Adrenal gland (tissue), 12 donors: ENCODE results near the gene MDM4. TPM values are rescaled to one million over a fixed set of nuclear protein-coding genes. Genes with fewer than 3 reads are reported as not detected.

Experiments used
- DNase-seq, 7 donors: peaks; one replicate each; pipeline ENCODE4 v3.0.0-alpha.2; 2019 to 2020
- H3K27ac ChIP-seq, 5 donors: fragments of 200-600 bp; sonication (generic) in 4 of 5; 1 replicate in 3 of 5; 2 replicates in 2 of 5; pipeline versions ENCODE4 v1.5.1 to v1.8.0; 2016 to 2020; ENCODE audit warnings: mild to moderate bottlenecking in 1 of 5
- H3K27me3 ChIP-seq: fragments of 200-600 bp; 2 replicates; pipeline ENCODE4 v1.8.0; 2021
- H3K36me3 ChIP-seq, 2 donors: fragments of 200-600 bp; replicated peaks in 1 of 2; 1 replicate in 1 of 2; 2 replicates in 1 of 2; pipeline versions ENCODE4 v1.5.1 to v1.8.0; 2018 to 2022
- H3K4me1 ChIP-seq, 2 donors: fragments of 200-600 bp; replicated peaks in 1 of 2; 1 replicate in 1 of 2; 2 replicates in 1 of 2; pipeline versions ENCODE4 v1.5.1 to v1.8.0; 2018 to 2021
- H3K4me3 ChIP-seq, 4 donors: fragments of 200-600 bp; sonication (generic) in 3 of 4; one replicate each; pipeline ENCODE4 v1.5.1; 2016 to 2018
- H3K9me3 ChIP-seq, 3 donors: fragments of 200-600 bp; sonication (generic) in 1 of 3; replicated peaks in 1 of 3; 1 replicate in 2 of 3; 2 replicates in 1 of 3; pipeline versions ENCODE4 v1.5.1 to v1.8.0; 2016 to 2021
- CTCF ChIP-seq, 6 experiments: fragments of 450-650 bp in 4 of 6; fragments of 200-600 bp in 2 of 6; sonication (generic) in 1 of 6; IDR thresholded peaks; 1 replicate in 5 of 6; 2 replicates in 1 of 6; pipeline versions ENCODE4 v1.5.1 to v1.8.0; 2016 to 2021; ENCODE audit warnings: antibody characterized with exemption in 6 of 6, mild to moderate bottlenecking in 2 of 6, moderate library complexity in 1 of 6
- POLR2A ChIP-seq, 2 donors: fragments of 450-650 bp; IDR thresholded peaks; one replicate each; pipeline ENCODE4 v1.6.1; 2017; ENCODE audit warnings: antibody characterized with exemption in 2 of 2, mild to moderate bottlenecking in 2 of 2, moderate library complexity in 1 of 2
- WGBS, 4 donors: extraction: QIAGEN DNeasy Blood & Tissue Kit in 2 of 4; methylation state at CpG; one replicate each; pipeline versions ENCODE4 v1.1.5 to v1.1.7; 2013 to 2017; 5-methylcytosine and 5-hydroxymethylcytosine counted together
- intact Hi-C, 2 donors: fragments of 100-400 bp; cut with DNase I; formaldehyde crosslinking; loops; one replicate each; pipeline versions ENCODE4 v1.14.1 to v1.15.0; 2022 to 2023
- polyA plus RNA-seq, 3 donors: library from polyadenylated mRNA; stranded (reverse); fragments of 200-250 nt in 2 of 3; fragments of 350-450 nt in 1 of 3; fragmentation: Illumina TruSeq in 1 of 3; extraction: RNeasy Lipid Tissue Mini Kit (QIAGEN cat#74804) in 1 of 3; gene quantifications; one replicate each; pipeline ENCODE4 v1.2.3, GENCODE V29; 2013 to 2014
- total RNA-seq, 9 donors: library from RNA; depleted of rRNA in 4 of 9; stranded (reverse); fragments of >200 nt in 4 of 9; fragments of 120-200 nt in 1 of 9; fragmentation: NEBNext Ultra II Directional in 1 of 9; extraction: Animal tissue kit (Norgen Biotek cat#: 25700) in 1 of 9; gene quantifications; one replicate each; pipeline versions ENCODE4 v1.1.0 to v1.2.4, GENCODE V29; 2013 to 2023
- donor health status: healthy with polysubstance abuse.
- donor health status: Bipolar disorder and iron deficiency.
- donor health status: DM: yes; HTN: yes; CAD: no.
- donor health status: DM: no; HTN: no; CAD: no.
- donor health status: DM: no; HTN: no; CAD: no.
- donor health status: DM: yes; HTN: yes; CAD: no.

The MDM4 gene
- total and polyA plus RNA-seq, 12 donors = 11.3 to 77.4 (median 42.8) TPM

GRCh38 chr1:204545881-204546280 is 29.7 kb downstream of the MDM4 start:
- Histone ChIP-seq H3K4me3 (no peak overlapping the region), H3K36me3 (peaks cover 0 to 73% of the 10 kb centered on the region in 2 donors), H3K9me3 (no peaks in the 10 kb centered on the region), H3K4me1 (no peaks in the 10 kb centered on the region), H3K27me3 (no peaks in the 10 kb centered on the region), H3K27ac (no peak overlapping the region)
- intact Hi-C loops = no loop called here
- DNase-seq = no peak
- WGBS, 4 donors = 54 to 60% (median 57%) methylated on average over 2 of the region's 2 CpGs
- no peak for TF ChIP-seq CTCF (IDR thresholded peaks at IDR 0.05)
- TF ChIP-seq POLR2A (IDR thresholded peaks at IDR 0.05) = no peak

GRCh38 chr1:204548265-204548664 is 32.1 kb downstream of the MDM4 start:
- Histone ChIP-seq H3K27ac (no peak overlapping the region), H3K9me3 (no peaks in the 10 kb centered on the region), H3K4me1 (peaks cover 2 to 3% of the 10 kb centered on the region in 2 donors), H3K27me3 (no peaks in the 10 kb centered on the region), H3K4me3 (no peak overlapping the region), H3K36me3 (peaks cover 0 to 72% of the 10 kb centered on the region in 2 donors)
- intact Hi-C loops = no loop called here
- TF ChIP-seq CTCF (IDR thresholded peaks at IDR 0.05) (no peak), POLR2A (IDR thresholded peaks at IDR 0.05) (no peak)
- 87 to 94% (median 90%) methylated on average over 2 of the region's 2 CpGs for WGBS, 4 donors
- no peak for DNase-seq

- no peak for DNase-seq
- Histone ChIP-seq H3K9me3 (no peaks in the 10 kb centered on the region), H3K27ac (no peak overlapping the region), H3K27me3 (no peaks in the 10 kb centered on the region), H3K4me3 (no peak overlapping the region), H3K4me1 (peaks cover 5 to 10% of the 10 kb centered on the region in 2 donors), H3K36me3 (peaks cover 0 to 62% of the 10 kb centered on the region in 2 donors)
- intact Hi-C loops = no loop called here
- no peak for TF ChIP-seq CTCF (IDR thresholded peaks at IDR 0.05)
- no peak for TF ChIP-seq POLR2A (IDR thresholded peaks at IDR 0.05)
- 85 to 92% (median 88%) methylated on average over 6 of the region's 6 CpGs for WGBS, 4 donors
Measured at GRCh38 chr1:204549313-204549712, 33.1 kb downstream of the MDM4 start.

GRCh38 chr1:204550926-204551325 is 34.7 kb downstream of the MDM4 start:
- WGBS, 4 donors = 75 to 87% (median 85%) methylated on average over 5 of the region's 5 CpGs
- Histone ChIP-seq H3K4me3 (no peak overlapping the region), H3K27ac (no peak overlapping the region), H3K36me3 (peaks cover 0 to 57% of the 10 kb centered on the region in 2 donors), H3K9me3 (no peaks in the 10 kb centered on the region), H3K27me3 (no peaks in the 10 kb centered on the region), H3K4me1 (peaks cover 5 to 10% of the 10 kb centered on the region in 2 donors)
- no peak for DNase-seq
- TF ChIP-seq POLR2A (IDR thresholded peaks at IDR 0.05) = no peak
- intact Hi-C loops = no loop called here

- no peaks in the 10 kb centered on the region for H3K27me3 ChIP-seq
- no peak overlapping the region for H3K27ac ChIP-seq
- TF ChIP-seq CTCF (IDR thresholded peaks at IDR 0.05) (no peak), POLR2A (IDR thresholded peaks at IDR 0.05) (no peak)
- H3K4me1 ChIP-seq = peaks cover 5 to 10% of the 10 kb centered on the region in 2 donors
- no peak overlapping the region for H3K4me3 ChIP-seq
- H3K9me3 ChIP-seq = no peaks in the 10 kb centered on the region
- intact Hi-C loops = no loop called here
- WGBS, 4 donors = 81 to 86% (median 82%) methylated on average over 7 of the region's 7 CpGs
- DNase-seq = no peak
- H3K36me3 ChIP-seq = peaks cover 0 to 8% of the 10 kb centered on the region in 2 donors
Measured at GRCh38 chr1:204556458-204557052, 40.3 kb downstream of the MDM4 start.
